Fibroblast of pulmonary artery (primary cell): Measurements from ENCODE around the gene ATXN7L1.

Experiments
- DNase-seq: peaks from one replicate; pipeline ENCODE4 v3.0.0-alpha.2; 2010; ENCODE audit warnings: low read depth
- H3K4me3 ChIP-seq: replicated peaks from 2 replicates; pipeline ENCODE4 v1.5.1; 2011; ENCODE audit warnings: low read depth, mild to moderate bottlenecking, control low read depth, low read length, moderate library complexity
- TF ChIP-seq, protein P1 (sequence below): IDR thresholded peaks from 2 replicates; pipeline ENCODE4 v1.5.1; 2011; ENCODE audit warnings: mild to moderate bottlenecking, control low read depth, low read length, inconsistent platforms; ENCODE audit errors: missing control alignments

ATXN7L1 gene

DNA sequence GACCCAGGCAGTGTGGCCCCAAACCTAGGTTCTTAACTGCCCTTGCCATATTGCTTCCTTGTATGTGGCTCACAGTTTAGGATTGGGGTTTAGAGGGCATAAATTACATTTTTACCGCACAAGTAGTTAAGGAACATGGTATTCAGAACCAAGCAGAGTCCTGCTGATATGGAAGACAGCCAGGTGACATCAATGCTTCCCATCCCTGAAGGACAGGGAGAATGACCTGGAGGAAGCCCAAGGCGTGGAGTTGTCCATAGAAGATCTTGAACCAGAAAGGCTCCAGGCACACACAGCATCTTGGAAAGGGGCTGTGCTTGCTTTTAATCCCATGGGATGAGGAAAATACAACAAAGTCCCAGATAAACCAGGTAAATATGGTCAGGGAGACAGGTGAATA is 48.3 kb downstream of the ATXN7L1 start:
- TF ChIP-seq, protein P1, sequence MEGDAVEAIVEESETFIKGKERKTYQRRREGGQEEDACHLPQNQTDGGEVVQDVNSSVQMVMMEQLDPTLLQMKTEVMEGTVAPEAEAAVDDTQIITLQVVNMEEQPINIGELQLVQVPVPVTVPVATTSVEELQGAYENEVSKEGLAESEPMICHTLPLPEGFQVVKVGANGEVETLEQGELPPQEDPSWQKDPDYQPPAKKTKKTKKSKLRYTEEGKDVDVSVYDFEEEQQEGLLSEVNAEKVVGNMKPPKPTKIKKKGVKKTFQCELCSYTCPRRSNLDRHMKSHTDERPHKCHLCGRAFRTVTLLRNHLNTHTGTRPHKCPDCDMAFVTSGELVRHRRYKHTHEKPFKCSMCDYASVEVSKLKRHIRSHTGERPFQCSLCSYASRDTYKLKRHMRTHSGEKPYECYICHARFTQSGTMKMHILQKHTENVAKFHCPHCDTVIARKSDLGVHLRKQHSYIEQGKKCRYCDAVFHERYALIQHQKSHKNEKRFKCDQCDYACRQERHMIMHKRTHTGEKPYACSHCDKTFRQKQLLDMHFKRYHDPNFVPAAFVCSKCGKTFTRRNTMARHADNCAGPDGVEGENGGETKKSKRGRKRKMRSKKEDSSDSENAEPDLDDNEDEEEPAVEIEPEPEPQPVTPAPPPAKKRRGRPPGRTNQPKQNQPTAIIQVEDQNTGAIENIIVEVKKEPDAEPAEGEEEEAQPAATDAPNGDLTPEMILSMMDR, result no peak
- no peak for DNase-seq
- no peak overlapping the region for H3K4me3 ChIP-seq

DNA sequence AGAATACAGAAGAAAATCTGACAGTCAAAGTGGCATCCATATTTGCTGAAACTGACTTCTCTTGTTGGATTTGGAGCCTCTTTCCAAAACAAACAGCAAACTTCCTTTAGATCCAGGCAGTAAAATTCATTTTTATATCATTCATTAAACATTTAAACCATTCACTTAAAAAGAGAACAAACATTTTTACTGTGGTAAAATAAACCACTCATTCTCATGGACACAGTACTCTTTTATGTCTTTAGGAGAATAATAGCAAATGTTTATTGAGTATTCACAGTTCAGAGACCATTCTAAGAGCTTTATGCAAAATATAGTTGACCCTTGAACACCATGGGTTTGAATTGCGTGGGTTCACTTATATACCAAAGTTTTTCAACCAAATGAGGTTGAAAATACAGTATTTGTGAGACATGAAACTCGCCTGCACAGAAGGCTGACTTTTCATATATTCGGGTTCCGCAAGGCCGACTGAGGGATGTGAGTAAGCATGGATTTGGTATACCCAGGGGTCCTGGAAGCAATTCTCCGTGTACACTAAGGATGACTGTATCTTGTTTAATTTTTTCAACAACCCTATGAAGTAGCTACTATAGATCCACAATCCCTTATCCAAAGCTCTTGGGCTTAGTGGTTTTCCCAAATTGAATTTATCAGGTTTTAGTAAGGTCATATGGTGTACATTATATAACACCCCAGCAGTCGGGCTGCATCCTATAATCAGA is 49.1 kb downstream of the ATXN7L1 start:
- H3K4me3 ChIP-seq, result no peak overlapping the region
- TF ChIP-seq, protein P1, result no peak
- DNase-seq, result no peak

DNA sequence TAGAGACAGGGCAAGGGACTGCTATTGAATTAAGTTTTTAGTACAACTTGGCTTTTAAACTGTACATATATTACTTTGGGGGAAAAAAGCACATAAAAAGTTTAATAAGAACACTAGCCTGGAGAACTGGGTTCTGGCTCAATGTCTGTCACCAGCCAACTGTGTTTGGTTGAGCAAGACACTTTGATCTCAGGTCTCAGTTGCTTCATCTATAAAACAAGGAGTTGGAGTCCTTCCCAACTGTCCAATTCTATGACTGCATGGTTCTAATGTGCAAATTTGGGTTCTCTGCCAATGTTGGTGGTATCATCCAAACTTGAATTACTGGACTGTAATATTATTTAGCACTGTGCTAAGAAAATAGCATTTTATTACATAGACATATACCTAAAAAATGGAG is 50.3 kb downstream of the ATXN7L1 start:
- peak; percentile 70 for DNase-seq
- TF ChIP-seq, protein P1, result no peak
- no peak overlapping the region for H3K4me3 ChIP-seq

DNA sequence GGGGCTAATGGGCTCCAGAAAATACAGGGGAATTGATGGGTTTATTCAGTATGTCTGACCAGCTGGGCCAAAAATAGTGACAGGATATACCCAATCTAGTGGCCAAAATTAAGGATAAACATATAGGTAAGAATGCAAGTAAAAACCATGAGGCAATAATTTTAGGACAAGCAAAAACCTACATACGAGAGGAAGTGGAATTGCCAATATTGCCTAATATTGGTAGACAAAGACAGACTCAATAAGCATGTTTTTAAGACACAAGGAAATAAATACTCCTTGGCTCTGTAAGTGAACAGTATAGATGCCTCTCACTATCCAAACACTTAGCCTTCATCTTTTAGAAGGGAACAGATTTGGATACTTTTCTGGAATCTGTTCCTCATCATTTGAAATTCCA is 51.0 kb downstream of the ATXN7L1 start:
- DNase-seq, result no peak
- TF ChIP-seq, protein P1, result no peak
- H3K4me3 ChIP-seq, result no peak overlapping the region

DNA sequence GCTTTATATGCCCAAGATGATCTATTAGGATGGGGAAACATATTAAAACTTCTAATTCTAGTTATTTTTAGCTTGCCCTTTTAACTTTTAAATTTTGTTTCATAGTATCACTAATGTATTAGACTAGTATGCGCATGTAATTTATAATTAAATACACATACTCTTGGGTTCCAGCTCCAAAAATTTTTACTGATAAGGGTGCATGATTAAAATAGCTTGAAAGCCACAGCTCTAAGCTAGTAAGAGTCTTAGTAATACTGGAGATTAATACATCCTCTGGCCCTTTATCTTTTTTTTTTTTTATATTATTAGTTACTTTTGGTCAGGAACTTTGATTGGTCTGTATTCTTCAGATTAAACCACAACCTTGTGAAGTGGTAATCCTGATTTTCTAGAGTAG is 53.6 kb downstream of the ATXN7L1 start:
- TF ChIP-seq, protein P1, result no peak
- no peak overlapping the region for H3K4me3 ChIP-seq

DNA sequence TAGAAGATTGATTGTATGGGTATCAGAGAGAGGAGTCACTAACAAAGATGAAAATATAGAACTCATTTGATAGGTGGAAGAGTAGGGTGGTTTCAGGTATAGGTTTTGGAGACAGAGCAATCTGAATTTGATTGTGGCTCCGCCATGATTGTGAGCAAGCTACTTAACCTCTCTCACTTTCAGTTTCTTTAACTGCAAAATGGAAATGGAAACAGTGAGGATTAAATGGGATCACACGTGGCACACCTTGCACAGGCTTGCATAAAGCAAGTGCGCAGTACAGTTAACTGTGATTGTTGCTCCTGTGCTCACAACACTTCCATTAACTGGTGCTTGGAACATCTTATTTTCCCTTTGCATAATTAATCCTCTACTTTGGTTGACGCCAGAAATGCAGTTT is 54.9 kb downstream of the ATXN7L1 start:
- no peak for DNase-seq
- no peak overlapping the region for H3K4me3 ChIP-seq
- TF ChIP-seq, protein P1, result no peak

More for the DNA sequence above, 53.6 kb downstream of the ATXN7L1 start:
- no peak for DNase-seq
